Pulmonary artery endothelial cell (primary cell): ENCODE measurements around the gene CDC14B. TPM values are rescaled to one million over a fixed set of nuclear protein-coding genes. Genes with fewer than 3 reads are reported as not detected.
"Not testable (repeated sequence)": the region's sequence is repeated elsewhere in the genome, so short reads cannot be mapped to it uniquely, and the experiment has no call there.

Source experiments
- DNase-seq: peaks from one replicate; pipeline ENCODE4 v3.0.0-alpha.2; 2011; ENCODE audit warnings: low read depth, low spot score
- total RNA-seq: library from RNA; depleted of rRNA; stranded (reverse); fragments of >200 nt; gene quantifications from 2 replicates; pipeline ENCODE4 v1.2.3, GENCODE V29; 2014

CDC14B gene
- total RNA-seq, 1 donor from 2014 or later = 0.53 TPM

DNA sequence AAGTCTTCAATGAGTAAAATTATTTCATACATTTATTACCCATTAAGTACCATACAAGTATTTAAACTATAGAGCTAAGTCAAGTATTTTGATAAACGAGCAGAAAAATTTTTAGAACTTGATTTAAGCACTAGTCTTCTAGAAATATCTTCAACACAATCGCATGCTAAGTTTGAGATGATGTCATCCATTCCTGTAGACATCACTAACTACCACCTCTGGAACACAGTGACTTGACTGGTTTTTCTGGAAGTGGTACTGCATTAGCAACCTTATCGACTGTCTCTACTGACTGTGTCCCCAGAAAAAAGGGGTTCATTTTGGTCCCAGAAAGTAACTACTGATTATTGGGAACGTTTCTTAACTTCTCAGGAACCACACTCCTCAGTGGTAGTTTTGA, 69.0 kb downstream of the CDC14B start:
- DNase-seq = no peak

DNA sequence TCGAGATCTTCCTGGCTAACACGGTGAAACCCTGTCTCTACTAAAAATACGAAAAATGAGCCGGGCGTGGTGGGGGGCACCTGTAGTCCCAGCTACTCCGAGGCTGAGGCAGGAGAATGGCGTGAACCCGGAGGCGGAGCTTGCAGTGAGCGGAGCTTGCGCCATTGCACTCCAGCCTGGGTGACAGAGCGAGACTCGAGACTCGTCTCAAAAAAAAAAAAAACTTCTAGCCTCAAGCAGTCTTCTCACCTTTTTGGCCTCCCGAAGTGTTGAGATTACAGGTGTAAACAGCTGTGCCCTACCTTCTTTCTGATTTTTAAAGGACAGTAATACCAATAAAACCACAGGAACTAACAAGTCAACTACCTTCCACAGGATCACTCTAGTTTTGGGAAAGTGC, 76.5 kb downstream of the CDC14B start:
- DNase-seq = not testable (repeated sequence)

DNA sequence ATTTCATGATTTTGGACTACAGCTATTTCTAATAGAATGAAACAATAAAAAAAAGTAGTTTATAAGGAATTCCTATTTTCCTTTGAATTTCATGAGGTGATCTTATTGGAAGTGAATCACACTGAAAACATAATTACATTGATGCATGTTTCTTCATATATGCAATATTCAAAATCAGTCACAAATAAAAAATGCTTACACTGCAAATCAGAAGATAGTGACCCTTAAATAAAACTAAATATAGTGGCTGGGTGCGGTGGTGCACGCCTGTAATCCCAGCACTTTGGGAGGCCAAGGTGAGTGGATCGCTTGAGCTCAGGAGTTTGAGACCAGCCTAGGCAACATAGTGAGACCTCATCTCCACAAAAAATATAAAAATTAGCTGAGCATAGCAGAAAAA, 79.5 kb downstream of the CDC14B start:
- no peak for DNase-seq

DNA sequence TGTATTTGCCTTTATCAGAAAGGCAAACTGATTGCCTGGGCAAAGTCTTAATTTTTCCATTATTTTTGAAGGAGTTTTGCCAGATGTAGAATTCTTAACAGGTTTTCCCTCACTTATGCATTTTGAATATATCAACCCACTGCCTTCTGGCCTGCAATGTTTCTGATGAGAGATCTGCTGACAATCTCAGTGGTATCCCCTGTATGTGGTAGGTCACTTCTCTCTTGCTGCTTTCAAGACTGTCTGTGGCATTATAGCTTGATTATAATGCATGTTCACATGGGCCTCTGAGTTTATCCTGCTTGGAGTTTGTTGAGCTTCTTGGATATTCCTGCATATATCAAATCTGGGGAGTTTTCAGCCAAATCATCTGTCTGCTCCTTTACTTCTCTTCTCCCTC, 87.5 kb downstream of the CDC14B start:
- no peak for DNase-seq

DNA sequence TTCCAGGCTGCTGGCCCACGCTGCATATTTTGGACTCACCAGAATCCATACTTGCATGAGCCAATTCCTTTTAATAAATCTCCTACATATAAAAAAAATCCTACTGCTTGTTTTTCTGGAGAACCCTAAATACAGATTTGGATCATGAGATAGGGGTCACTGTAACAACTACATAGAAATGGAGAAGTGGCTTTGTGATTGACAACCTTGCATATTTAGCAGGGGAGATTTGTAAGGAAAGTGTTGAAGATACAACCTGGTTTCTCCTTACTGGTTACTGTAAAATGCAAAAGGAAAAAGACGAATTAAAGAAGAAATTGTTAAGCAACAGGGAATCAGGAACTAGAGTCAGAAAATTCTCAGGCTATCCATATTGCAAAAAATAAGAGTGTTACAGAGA, 94.9 kb downstream of the CDC14B start:
- DNase-seq = no peak

DNA sequence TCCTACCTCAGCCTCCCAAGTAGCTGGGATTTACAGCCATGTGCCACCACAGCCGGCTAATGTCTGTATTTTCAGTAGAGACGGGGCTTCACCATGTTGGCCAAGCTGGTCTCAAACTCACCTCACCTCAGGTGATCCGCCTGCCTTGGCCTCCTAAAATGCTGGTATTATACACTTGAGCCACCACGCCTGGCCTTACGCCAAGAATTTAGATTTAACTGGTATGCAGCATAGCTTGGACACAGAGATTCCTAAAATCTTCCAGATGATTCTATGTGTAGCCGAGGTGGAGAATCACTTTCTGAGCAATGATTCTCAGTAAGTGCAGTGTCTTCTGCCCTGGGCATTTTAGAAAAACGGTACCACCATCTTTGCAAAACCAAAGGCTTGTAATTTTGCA, 95.6 kb downstream of the CDC14B start:
- DNase-seq = no peak

DNA sequence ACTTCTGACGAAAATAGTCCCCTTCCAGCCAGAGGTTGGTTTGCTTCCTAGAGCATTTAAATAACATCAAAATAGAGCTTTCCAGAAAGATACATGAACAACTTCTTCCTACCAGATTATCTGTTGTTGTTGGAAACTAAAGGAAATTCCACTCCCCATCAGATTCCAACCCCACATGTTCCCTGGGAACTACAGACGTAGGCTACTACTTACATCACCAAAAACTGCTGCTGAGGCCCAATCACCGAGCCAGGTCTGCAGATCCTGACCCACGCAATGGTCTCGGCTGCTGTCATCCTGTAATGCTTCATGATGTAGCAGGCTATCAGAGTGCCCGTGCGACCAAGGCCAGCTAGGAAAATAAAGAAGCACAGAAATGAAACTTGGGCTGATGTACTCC, 96.3 kb downstream of the CDC14B start:
- no peak for DNase-seq

DNA sequence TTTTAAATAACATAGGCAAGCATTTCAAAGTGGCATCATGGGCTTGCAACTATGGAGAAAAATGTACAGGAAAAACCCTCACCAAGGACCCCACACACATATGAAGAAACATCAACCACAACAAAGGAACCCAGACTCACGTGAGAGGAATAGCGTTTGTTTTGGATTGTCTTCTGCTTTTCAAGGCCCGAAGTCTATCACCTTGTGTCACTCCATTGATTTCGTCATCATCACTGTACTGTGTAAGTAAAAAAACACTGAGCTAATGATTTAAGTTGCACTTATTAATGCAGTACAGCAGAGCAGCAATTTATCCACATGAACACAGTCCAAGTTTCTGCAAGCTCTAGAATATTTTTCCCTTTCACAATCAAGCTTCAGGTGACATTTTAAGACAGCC, 97.3 kb downstream of the CDC14B start:
- DNase-seq = no peak

DNA sequence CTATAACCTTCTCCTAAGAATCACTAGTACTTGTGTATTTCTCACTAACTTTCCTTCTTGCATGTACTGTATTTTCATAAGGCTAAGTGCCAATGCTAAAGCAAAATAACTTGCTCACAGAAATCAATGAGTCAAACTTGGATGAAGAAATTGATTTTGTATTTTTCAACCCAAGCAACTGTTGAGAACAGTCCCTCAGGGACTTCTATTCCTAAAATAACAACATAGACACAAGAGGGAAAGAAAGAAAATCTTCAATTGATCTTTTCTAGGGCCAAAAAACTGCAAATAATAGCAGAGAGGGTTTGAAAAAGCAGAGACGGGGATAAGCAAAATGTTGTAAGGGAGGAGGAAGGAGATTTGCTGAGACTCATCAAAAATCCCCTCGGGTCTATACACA, 99.9 kb downstream of the CDC14B start:
- no peak for DNase-seq

DNA sequence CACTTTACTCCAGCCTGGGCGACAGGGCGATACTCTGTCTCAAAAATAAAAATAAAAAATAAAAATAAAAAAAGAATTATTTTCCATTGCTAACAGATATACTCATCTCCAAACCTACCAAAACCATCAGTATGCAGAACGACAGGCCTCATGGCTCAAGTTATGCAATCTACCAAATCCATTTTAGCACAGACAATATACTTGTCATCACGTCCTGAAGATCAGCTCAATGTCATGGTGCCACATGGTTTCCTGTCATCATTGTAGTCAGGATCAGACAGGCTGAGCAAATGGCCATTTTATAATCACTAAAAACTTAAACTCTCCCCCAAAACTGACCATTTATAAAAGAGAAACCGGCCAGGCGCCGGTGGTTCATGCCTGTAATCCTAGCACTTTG, 100.5 kb downstream of the CDC14B start:
- DNase-seq = no peak

DNA sequence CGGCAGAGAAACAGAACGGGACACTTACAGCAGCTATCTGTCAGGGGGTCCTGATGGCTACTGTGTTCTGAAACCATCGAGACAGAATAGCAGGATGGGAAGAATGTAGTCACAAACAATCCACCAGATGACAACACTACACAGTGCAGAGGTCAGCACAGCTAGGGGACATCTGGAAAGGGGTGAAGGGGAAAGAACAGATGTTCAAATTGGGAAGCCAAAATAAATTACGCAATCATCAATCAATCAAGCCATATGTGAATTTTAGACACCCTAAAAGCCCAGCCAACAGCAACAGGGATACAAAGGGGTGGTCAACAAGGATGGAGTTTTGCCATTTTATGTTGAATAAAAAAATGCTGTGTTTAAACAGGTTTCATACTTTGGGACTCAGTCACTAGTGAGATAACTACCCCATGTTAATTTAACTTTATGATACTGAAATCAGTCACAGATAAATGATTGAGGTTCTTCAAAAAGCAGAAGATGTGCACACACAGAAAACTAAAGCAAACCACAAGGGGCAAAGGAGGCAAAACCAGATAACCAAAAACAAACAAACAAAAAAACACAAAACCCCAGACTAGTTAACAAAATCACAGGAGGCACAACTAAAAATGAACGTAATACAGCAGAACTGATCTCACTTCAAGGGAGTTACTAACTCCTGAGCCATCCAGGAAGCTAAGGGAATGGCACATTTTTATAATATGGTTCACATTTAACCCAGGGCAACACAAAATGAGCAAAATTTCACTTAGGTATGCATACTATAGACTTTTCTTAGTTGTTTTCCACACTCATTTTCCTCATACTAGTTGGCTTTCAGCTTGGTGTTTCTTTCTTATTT, 103.8 kb downstream of the CDC14B start:
- DNase-seq = no peak

DNA sequence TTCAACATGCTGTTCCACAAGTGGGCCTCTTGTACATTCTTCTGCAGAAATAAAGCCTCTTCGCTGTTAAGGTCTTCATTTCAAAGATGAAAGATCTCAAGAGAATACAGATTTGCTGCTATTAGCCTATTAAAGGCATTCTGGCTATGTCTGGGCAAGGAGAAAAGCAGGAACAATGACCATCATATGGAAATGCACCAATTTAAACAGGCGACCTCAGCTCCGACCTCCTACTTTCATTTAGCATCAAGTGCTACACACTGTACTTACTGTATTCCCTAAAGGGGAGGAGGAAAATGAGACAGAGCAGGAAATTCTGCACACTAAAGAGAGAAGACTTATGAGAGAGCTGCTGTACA, 104.9 kb downstream of the CDC14B start:
- DNase-seq = no peak

DNA sequence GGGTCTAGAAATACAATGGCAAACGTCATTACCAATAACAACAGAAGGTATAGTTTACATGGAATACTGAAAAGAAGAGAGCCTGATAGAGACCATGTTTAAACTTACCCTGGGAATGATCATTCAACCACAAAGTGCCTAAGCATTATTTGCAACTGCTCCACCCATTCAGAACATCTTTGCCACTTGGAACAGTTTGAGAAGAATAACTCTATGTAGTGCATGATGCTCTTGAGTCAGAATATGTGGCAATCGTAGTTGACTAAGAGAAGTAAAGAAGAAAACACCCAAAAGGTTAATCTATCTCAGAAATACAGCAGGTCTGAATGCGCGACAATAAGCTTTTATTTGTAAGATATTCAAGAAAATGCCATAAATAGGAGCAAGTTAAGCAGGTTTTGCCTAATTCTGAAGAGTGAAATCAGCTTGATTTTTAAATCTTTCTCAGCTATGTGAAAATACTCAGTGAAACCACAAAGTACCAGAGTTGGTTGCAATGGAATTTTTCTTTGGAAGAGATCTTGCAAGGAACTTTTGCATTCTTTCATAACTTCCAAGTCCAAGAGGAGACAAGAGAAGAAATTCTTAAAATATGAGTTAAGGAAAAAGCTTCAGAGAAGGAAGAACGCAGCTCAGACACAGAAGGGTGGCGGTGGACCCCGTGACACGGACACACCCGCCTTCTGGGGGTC, 105.4 kb downstream of the CDC14B start:
- DNase-seq = no peak

DNA sequence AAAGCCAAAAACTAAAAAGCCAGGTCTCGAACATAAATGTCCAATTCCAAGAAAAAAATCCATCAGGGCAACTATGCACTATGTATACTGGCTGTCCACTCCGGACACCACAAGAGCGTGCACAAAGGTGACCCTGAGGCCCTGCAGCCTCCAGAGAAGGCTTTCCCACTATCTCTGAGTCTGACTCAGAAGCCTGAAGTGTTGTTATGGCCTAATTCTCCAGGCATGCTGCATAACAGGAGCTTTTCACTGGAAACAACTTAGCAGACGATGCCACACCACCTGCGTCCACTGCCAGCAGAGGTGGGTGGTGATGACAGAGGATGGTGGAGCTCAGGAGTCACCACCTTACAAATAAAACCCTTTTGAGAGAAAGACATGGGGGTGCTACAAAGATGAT, 106.0 kb downstream of the CDC14B start:
- DNase-seq = no peak

DNA sequence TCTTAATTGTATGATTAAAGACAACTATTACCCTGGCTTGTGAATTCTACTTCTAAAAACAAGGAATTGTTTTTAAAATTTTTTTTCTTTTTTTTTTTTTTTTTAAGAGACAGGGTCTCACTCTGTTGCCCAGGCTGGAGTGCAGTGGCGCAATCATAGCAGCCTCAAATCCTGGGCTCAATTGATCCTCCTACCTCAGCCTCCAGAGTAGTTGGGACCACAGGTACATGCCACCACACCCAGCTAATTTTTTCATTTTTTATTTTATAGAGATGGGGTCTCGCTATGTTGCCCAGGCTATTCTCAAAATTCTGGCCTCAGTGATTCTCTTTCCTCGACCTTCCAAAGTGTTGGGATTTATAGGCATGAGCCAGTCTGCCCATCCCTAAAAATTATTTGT, 107.4 kb downstream of the CDC14B start:
- no peak for DNase-seq

DNA sequence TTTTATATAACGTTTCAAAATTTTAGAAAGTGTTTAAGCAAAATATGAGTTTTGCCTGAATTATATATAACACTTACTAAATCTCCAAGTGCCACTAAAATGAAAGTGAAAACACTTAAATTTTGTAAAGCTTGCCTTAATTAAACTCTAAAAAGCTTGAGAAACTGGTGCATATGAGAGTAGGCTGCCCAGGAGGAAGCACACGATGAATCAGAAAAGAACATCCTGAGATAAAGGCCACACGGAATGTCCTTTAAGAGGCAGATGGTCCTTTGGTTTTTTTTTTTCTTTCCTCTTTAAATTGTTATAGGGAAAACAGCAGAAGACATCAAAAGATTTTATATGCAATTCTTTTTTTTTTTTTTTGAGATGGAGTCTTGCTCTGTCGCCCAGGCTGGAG, 109.4 kb downstream of the CDC14B start:
- DNase-seq = no peak

DNA sequence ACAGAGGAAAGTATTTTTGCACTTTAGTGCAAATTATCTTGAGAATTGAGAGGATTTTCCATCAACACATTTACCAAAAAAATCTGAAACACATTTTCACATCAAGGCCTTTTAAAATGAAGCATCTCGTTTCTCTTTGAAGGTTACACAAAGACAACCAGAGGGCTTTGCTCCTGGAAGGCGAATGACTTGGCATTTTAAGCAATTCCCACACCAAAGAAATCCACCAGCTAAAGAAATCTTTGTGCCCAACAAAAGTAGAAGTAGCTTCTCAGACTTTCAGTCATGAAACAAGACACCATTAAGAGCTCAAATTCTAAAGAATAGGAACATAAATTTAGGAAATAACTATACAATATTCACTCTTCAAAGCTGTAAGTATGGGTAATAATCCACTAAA, 109.8 kb downstream of the CDC14B start:
- DNase-seq = no peak

DNA sequence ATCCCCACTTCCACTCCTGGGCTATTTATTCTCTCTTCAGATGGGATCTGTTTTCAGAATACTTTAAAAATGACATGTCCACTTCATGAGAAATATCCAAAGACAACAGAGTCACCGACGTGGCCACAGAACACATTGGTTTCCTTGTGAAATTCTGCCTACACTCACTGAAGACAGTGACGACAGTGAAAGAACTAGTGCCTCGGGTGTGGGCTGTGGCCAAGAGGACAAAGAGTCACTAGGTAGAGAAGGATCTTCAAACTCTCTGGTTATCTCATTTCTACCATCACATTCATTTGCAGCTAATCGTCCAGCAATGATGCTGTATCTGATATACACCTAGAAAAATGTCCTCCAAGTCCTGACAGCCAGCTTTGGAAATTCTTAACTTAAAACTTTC, 110.6 kb downstream of the CDC14B start:
- DNase-seq = no peak

DNA sequence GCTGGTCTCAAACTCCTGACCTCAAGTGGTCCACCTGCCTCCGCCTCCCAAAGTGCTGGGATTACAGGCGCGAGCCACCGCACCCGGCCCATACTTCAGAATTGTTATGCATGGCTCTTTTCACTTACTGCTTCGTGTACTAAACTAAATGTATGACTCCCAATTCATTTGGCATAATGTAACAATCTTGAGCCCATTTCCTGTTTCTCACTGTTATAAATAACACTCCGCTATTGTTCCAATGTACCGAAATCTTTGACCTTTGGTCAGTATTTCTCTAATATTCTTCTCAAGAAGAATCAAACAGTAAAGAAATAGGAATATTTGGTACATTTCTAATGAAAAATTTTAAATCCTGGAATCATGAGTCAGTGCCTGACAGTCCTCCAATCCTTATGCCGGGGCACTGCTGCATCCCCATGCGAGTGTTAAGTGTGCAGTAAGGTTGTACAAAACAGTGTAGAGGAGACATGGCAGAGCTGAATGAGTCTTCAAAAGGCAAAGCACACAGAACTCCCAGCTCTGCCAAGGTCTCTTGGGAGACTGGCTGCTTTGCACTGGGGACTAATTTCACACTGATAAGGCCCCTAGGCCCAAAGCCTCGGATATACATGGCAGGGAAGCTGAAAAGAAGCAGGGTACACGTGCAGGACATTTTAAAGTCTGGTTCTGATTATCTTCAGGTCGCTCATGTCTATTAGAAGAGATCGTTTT, 111.3 kb downstream of the CDC14B start:
- peak; percentile 29 for DNase-seq

DNA sequence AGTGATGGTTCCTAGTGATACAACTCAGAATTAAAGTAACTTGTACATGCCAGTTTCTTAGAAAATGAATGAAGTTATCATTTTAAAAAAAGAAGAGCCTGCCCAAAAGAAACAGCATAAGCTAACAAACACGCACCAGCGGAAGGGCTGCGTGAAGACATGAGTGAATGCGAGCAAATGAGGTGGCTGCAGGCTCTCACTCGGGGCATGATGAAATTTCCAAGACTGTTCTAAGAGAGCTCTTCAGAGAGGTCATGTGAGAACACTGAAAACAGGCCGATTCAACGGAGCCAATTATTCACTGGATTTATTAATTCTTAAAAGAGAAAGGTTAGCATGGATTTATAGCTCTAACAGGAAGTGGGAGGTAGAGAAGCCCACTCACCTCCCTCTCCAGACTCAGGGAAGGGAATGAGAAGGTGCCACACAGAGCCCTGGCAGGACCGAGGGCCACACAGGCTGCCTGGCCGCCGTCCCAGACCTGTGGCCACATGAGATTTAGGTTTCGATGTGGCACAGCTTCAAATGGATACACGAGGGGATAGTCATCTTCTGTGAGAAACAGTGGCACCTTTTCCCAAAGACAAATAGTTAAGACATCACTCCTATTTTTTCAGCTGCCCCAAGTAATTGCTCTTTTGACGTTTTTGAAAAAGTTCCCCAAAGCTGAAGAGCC, 114.2 kb downstream of the CDC14B start:
- DNase-seq = no peak

DNA sequence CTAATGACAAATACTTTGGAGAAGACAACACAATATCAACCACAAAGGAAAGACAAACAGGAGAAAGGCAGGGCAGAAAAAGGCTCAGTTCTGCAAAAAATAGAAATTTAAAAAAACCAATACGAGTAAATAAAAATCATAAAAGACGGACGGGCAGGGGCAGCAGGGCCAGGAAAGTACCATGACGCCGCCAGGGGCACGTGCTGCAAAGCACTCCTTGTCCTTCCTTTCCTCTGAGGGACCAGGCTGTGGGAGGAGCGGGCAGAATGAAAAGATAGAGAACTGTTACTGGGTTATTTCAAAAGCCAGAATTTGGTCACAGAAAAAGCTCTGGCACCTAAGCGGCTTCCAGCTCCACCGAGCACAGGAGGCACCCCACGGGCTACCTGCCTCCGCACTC, 115.7 kb downstream of the CDC14B start:
- no peak for DNase-seq

DNA sequence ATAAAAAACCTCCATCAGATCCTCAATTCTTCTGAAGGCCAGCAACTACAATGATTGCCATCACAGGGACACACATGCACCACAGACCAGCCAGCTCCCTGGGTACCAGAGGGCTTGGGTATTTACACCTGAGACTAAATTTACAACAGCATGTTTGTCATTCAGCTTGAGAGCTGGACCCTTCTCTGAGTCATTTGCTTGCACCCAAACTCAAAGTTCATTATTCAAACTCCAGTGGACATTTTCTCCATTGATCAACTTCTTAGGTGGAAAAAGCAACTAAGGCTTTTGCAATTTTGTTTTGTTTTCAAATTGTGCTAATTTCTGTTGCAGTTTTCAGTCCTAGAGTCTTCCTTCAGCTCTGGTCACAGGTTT, 116.3 kb downstream of the CDC14B start:
- DNase-seq = not testable (repeated sequence)
